ENCODE data around the gene RAET1G.
"Not testable (repeated sequence)": the region's sequence is repeated elsewhere in the genome, so short reads cannot be mapped to it uniquely, and the experiment has no call there.

RAET1G gene

DNA sequence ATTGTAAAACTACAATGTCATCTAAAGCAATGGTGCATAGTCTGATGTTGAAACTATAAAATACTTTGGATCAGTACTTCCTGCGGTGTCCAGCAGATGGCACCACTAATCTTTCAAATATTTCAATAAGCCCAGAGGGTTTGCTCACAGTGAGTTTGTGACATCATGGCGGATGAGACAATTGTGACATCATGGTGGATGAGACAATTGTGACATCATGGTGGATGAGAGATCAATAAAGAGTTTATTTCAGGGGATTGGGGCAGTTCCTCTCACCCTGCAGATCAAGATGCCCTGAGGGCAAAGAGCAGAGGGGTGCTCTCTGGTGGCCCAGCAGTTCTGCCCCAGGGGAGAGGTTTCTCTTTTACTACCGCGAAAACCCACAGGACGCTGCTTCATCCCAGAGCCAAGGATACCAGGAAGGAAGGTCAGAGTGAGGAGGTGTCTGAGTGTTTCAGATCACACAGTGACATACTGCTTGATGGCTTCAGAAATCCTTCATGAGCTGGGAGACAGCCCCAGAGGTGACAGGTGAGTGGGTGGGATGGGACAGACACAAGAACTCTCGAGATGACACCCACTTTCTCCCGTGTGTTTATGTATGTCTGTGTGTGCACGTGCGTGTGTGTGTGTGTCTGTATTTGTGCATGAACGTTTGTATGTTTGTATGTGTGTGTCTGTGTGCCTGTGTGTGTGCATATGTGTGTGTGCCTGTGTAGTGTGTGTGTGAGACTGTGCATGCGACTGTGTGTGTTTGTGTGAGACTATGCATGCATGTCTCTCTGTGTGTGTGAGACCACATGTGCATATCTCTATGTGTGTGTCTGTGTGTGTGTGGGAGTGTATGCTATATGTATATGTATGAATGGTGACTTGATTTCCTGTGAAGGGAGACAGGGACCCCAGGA, 11.6 kb upstream of the RAET1G start:
- no peak for DNase-seq (ENCODE audit: low spot score)

DNA sequence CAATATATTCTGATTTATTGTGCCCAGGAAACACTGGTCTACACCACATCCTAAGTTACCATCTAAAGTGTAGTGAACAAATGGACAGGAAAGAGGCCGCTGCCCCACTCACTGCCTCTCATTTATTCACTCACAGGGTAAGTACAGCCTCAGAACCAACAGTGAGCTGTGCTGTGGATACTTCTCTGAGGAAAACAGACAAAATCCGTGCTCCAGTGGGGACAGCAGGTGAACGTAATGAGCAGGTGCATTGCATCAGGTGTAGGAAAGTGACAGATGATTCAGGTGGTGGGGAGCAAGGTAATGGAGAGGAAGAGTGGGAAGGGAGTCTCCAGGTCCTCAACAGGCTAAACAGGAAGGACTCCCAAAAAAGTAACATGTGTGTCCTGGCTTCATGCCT, 10.5 kb upstream of the RAET1G start:
- no peak for DNase-seq (ENCODE audit: low spot score)

DNA sequence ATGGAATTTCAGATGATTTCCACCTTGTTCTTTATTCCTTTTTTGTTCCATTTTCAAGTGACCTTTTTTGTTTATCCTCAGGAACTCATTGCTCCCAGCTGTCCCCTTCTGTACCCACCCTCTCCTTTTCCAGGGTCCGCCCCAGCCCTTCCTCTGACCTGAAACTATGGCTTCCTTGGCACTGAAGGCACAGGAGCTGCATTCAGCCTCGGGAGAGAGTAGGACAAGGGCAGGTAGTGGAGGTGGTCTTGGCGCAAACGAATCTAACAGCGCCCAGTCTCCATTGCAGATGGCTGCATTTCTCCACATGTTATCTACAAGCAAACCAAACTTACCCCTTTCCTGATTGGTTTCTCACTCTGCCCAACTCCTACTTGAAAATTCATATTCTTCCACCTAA, 10.1 kb upstream of the RAET1G start:
- no peak for DNase-seq (ENCODE audit: low spot score)

DNA sequence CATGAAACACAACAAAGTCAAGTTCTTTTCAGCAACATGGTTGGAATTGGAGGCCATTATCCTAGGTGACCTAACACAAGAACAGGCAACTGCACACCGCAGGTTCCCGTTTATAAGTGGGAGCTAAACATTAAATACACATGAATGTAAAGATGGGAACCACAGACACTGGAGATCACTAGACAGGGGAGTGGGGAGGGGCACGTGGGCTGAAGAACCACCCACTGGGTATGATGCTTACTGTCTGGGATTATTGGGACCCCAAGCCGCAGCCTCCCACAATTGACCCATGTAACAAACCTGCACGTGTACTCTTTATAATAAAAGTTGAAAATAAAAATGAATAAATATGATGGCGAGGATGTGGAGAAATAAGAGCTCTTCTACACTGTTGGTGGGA, 8.6 kb upstream of the RAET1G start:
- no peak for DNase-seq (ENCODE audit: low spot score)

DNA sequence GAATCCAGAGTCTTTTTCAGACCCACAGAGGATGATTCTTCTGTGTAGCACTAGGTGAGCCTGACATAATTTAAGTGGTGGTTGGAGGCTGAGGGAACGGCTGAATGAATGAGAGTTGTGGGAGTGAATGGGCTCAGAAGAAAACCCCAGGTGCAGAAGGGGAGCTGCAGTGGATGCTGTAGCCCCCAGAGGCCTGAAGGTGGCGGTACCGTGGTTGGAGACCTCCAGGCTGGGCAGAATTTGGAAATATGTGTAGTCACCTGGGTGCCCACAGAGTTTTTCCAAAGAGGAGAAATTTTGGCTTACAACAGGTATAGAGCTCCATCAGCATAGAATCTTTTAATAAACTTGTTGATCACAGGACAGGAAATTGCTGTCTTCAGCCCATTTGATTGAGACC, 6.5 kb upstream of the RAET1G start:
- DNase-seq (ENCODE audit: low spot score): no peak

DNA sequence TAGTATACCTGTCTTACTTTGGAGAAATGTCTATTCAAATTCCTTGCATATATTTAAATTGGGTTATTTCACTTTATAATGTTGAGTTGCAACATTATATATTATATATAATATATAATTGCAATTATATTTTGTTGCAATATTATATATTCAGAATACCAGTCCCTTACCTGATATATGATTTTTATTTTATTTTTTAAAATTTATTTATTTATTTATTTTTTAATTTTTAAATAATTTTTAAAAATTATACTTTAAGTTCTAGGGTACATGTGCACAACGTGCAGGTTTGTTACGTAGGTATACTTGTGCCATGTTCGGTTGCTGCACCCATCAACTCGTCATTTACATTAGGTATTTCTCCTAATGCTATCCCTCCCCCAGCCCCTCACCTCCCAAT, 4.1 kb upstream of the RAET1G start:
- not testable (repeated sequence) for DNase-seq (ENCODE audit: low spot score)

DNA sequence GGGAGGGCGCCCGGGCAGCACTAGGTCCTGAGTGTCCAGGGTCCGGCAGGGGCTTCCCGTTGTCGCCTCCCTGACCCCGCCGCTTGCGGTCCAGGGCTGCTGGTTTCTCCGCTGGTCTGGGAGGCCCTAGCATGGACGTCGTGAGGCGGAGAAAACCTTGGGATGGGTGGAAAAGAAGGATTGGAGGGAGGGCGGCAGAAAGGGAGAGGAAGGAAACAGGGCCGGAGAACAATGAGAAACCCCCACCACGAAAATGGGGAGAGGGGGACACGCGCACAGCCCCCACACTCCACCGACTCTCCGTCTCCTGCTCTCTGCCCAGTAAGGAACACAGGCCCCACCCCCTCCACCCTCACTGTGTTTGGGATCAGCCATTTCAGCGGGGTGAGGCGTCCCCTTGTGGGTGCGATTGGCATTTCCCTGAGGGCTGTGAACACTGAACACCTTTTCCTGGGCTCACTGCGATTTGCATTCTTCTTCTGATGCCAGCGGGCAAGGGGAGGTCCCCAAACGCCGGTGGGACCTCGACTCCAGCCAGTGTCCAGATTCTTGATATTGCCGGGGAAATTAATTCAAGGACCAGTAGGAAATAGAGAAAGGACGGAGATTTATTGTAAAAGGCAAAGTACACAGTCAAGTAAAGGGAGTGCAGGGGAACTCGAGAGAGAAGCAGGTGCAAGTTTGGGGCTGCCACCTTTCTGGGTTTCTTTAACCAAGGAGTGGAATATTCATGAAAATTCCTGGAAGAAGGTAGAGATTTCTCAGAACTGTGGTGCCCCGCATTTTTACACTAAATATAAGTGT, 3.3 kb upstream of the RAET1G start:
- DNase-seq (ENCODE audit: low spot score): peak; percentile 84

DNA sequence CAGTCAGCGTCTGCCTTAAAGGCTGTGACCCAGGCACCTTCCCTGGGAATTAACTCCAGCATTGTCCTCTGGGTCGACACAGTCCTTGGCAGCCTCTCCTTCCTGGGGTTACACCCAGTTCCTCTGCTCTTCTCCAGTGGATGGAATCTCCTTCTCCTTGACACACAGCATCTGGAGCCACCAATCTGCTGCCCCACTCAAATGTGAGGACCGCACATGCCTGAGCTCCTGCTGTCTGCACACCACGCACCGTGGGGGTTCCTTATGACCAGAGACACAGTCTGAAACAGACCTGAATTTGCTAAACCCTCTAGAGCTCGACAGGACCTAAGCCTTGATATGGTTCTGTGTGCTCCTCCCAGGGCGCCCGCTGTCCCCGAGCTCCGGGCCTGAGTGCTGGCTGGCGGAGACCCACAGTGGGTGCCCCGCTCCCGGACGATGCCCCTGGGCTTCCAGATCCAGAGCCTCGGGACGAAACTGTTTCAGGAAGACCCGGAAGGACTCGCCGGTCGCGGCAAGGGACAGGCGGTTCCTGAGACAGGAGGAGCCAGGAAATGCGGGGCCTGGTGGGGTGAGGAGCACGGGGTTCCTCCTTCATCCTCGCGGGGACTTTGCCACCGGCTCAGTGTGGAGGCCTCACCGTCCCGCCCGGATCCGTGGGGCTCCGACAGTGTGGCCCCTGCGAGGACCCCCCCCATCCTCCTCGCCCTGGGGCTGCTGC, 2.5 kb upstream of the RAET1G start:
- no peak for DNase-seq (ENCODE audit: low spot score)

DNA sequence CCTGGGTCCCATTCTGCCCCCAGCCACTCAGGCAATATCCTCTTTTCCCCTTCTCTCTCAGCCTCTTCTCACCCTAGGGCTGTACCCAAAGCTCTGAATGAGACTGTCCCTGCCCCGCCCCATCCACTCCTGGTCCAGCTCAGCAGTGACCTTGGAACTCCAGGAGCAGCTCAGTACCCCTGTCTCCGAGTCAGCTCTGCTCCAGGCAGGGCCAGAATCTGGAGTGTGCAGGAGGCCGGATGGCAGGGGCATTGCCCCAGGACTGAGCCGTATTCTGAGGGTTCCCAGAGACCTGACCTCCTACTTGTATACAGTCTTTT, 2.0 kb upstream of the RAET1G start:
- DNase-seq (ENCODE audit: low spot score): no peak

DNA sequence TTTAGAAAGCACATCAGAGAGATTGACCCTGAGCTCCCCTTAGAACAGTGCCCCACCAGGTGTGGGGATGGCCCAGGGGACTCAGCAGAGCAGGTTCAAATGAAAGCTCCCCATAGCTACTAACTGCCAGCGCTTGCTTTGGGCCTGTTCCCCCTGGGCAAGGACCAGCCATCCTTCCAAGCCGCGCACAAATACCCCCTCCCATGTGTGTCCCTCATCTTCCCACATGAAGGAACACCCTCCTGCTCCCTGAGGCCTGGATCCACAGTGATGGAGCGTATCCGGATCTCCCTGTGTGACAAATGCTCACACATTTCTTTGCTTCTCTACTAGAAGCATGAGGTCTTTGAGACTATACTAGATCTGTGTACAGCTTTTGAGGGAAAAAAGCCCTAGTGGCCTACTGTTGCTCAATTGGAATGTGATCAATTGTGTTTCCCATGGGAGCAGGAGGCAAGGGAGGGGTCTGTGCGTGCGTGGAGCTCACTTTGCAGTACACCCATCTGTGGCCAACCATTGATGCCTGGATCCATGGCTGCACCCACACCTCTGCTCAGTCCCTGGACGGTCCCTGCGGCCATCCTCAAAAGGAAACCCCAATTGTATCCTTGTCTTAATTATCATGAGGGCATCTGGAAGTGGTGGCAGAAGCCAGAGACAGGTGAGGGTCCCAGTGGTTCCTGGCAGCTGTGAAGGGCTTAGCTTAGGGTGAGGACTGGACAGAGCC, 1.4 kb upstream of the RAET1G start:
- DNase-seq (ENCODE audit: low spot score): no peak

DNA sequence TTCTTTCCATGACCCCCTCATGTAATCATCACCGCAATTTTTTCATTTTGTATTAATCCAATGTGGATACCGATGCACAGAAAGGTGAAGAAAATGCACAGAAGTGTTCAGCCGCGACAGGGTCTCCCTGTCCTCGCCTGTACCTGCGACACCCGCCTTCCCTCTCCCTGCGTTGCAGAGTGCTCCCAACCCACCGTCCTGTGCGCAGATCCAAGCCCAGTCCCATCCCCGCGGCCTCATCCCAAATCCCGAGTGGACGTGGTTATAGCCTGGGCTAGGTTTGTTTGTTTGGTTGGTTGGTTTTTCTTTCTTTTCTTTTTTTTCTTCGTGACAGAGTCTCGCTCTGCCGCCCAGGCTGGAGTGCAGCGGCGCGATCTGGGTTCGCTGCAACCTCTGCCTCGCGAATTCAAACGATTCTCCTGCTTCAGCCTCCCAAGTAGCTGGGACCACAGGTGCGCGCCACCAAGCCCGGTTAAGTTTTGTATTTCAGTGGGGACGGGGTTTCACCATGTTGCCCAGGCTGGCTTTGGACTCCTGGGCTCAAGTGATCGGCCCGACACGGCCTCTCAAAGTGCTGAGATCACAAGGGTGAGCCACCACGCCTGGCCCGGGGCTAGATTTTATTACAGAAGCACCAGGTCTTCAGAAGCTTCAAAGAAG, 536 bp upstream of the RAET1G start:
- DNase-seq (ENCODE audit: low spot score): no peak

DNA sequence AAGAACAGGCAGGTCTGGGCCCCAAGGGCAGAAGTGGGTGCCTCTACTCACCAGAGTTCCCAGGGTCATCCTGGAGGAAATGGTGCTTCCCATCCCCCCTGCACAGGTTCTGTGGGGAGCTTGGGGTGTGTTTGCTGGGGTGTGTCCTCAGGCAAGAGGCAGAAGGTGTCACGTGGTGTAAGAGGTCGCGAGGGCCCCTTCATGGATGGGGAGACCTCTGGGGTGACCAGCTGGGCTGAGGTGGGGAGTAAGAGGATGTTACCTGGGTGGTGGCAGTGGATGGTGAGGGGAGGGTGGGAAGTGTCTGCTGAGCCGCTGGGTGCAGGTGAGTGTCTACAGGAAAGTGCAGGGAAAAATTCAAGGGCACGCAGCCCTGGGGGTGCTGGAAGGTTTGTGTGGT, 830 bp downstream of the RAET1G start:
- DNase-seq (ENCODE audit: low spot score): not testable (repeated sequence)

DNA sequence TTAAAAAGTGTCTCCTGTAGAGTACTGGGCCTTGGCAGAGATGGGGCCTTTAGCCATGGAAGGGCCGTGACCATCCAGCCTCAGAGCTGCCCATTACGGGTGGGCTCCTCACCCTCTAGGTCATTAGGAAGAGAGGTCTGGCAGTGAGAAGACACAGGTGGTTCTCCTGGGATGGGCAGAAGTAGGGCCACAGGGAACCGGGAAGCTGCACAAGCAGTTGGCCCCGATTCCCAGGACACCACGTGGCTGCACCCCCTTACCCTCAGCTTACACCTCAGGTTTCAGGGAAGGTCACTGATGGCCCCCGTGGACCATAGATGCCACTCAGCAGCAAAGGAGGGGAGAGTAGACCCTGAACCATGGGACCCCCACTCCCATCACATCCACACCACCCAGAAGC, 1.6 kb downstream of the RAET1G start:
- DNase-seq (ENCODE audit: low spot score): peak; percentile 46

DNA sequence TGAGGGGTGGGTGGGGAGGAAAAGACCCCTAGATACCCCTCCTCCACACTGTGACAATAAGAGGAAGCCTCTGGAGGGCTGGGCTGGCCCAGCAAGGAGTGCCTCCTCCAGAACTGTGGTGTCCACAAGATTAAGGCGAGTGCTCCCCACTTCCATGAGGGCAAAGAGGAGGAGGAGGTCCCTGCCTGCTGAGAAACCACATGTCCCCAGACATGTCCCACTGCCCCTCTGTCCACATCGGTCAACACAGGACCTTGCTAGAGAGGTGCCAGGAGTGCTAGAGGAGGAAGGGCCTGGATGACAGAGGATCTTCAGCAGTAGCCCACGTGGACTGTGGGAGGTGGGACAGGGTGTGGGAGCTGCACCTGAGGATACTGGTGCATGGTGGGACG, 3.1 kb downstream of the RAET1G start:
- peak; percentile 40 for DNase-seq (ENCODE audit: low spot score)

DNA sequence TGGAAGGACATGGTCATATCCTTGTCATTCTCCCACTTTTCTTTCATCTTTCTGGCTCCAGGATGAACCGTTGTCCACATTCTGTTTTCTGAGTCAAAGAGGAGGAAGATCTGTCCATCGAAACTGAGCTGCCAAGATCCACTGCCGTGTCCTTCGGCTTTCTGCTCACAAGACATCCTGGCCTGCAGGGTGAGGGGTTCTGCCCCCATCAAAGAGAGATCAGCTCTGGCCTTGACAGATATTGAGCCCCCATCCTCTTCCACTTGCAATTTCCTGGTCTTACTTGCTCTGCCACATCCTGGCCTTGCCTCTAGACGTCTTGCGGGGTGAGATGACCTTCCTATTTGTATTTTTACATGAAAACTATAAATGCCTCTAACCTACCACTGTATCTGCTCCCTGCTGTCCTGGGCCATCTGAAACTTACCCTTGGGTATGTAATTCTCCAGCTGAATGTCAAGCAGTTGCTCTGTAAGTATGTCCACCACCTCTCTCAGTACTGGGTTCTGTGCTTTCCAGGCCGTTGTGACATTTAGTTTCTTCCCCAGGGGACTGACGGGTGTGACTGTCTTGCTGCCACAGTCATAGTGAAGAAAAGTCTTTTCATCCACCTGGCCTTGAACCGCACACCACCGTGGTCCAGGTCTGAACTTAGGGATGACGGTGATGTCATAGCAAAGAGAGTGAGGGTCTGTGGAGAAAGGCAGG, 3.6 kb downstream of the RAET1G start:
- DNase-seq (ENCODE audit: low spot score): not testable (repeated sequence)

DNA sequence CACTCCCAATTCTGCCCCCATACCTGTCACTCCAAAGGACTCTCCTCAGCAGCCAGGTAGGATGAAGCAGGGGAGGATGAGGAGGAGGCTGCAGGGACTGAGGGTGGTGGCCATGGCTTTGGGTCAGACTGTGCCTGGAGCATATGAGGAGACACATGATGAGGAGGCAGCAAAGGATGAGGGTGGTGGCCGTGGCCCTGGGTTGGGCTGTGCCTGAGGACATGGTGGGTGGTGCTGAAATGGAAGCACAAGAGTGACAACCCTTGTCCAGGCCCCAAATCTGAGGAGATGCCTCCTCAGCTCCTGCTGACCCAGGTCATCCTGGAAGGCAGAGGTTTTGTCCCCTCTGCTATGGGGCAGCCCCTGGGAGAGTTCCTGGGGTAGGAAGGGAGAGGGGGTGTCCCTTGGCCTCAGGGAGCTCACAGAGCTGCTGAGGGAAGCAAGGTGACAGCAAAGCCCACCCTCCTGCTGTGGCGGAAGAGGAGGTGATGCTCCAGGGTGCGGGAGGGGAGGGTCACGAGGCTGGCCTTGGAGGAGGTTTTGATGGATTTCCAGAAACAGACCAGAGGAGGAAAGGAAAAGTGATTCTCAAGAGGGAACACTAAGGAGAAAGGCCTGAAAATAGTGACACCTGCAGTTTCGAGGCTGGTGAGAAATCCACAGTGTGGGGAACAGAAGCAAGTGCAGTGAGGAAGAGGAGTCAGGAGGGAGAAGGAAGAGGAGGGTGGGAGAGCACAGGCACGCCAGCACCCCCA, 4.6 kb downstream of the RAET1G start:
- DNase-seq (ENCODE audit: low spot score): peak; percentile 57

DNA sequence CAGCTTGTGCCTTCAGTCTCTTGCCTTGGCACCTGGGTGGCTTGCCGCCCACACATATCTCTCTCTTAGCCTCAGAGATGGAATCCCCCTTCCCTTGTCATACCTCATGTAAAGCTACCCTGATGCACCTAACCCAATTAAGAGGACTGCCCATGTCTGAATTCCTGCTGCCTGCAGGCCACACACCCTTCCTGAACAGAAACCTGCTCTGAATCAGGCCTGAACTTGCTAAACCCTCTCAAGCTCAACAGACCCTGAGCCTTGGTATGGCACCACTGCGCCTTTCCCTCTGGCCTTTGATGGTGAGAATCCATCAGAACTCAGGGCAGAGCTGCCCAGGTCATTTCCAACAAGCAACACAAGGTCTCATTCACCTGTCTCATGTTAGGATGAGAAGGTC, 5.2 kb downstream of the RAET1G start:
- DNase-seq (ENCODE audit: low spot score): peak; percentile 48

DNA sequence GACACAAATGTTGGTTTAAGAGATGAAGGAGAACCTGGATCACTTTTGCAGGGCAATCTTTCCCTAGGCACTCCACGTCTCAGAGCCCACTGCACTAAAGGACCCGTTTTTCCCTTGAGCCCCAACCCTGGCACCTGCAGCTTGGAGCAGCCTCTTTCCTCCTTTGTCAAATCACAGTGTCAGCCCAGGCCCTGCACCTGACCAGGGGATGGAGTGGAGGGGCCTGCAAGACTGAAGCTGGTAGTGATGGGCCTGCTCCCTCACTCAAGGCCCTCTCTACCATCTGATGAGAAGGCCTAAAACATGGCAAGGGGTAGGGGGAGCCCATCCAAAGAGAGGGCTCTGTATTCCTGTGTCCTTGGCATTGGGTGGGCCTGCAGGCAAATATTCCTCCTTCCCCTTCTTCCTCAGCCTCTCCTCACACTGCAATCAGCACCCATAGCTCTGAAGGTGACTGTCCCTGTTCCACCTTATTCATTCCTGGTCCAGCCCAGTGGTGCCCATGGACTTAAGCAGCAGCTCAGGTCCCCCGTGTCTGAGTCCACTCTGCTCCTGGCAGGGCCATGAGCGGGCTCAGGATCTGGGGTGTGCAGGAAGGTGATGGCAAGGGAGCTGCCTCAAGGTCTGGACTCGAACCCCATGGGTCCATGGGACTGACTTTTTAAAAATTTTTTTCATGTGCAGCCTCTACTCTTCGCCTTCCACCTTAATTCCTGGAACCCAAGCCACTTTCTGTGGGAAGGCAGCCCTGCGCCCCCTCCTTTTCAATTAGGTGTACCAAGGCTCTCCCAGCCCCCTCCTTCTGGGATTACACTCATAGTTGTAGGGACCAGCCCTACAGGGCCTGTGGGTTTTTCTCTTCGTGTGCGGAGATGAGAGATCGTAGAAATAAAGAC, 6.7 kb downstream of the RAET1G start:
- DNase-seq (ENCODE audit: low spot score): peak; percentile 45
